Fibroblast of villous mesenchyme (primary cell): ENCODE data around the gene MGA. TPM values are rescaled to one million over a fixed set of nuclear protein-coding genes. Genes with fewer than 3 reads are reported as not detected.

Experiments
- DNase-seq: peaks from one replicate; pipeline ENCODE4 v3.0.0-alpha.2; 2010; ENCODE audit warnings: low read depth
- H3K4me3 ChIP-seq: 2 replicates; pipeline ENCODE4 v1.5.1; 2011; ENCODE audit warnings: low read depth, mild to moderate bottlenecking, low read length
- total RNA-seq: library from RNA; depleted of rRNA; stranded (reverse); fragments of >200 nt; gene quantifications from 2 replicates; pipeline ENCODE4 v1.2.3, GENCODE V29; 2012
- TF ChIP-seq, protein P1 (sequence below): IDR thresholded peaks from 2 replicates; pipeline ENCODE4 v1.5.1; 2012; ENCODE audit warnings: low read depth, mild to moderate bottlenecking, low read length; ENCODE audit not compliant: insufficient read depth

Gene MGA
- total RNA-seq, 1 donor, result 41.5 TPM

DNA sequence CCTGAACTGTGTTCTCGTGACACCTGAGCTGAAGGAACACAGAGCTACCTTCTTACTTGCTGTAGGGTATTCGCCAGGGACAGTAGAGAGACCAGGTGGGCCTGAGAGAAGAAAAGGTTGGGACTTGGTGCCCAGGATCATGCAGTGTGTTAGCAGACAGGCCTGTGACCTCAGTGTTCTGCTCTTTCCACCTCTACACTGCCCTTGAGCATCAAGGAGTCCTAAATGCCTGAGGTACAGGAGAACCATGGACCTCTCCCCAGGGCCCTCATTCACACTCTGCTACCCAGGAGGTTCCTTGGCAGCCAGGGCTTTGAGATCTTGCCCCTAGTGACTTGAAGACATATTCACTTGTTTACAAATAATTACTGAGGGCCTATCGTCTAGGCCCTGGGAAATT, 145.5 kb downstream of the MGA start:
- no peak for DNase-seq
- TF ChIP-seq, protein P1, sequence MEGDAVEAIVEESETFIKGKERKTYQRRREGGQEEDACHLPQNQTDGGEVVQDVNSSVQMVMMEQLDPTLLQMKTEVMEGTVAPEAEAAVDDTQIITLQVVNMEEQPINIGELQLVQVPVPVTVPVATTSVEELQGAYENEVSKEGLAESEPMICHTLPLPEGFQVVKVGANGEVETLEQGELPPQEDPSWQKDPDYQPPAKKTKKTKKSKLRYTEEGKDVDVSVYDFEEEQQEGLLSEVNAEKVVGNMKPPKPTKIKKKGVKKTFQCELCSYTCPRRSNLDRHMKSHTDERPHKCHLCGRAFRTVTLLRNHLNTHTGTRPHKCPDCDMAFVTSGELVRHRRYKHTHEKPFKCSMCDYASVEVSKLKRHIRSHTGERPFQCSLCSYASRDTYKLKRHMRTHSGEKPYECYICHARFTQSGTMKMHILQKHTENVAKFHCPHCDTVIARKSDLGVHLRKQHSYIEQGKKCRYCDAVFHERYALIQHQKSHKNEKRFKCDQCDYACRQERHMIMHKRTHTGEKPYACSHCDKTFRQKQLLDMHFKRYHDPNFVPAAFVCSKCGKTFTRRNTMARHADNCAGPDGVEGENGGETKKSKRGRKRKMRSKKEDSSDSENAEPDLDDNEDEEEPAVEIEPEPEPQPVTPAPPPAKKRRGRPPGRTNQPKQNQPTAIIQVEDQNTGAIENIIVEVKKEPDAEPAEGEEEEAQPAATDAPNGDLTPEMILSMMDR, result no peak
- H3K4me3 ChIP-seq, result no peak overlapping the region

DNA sequence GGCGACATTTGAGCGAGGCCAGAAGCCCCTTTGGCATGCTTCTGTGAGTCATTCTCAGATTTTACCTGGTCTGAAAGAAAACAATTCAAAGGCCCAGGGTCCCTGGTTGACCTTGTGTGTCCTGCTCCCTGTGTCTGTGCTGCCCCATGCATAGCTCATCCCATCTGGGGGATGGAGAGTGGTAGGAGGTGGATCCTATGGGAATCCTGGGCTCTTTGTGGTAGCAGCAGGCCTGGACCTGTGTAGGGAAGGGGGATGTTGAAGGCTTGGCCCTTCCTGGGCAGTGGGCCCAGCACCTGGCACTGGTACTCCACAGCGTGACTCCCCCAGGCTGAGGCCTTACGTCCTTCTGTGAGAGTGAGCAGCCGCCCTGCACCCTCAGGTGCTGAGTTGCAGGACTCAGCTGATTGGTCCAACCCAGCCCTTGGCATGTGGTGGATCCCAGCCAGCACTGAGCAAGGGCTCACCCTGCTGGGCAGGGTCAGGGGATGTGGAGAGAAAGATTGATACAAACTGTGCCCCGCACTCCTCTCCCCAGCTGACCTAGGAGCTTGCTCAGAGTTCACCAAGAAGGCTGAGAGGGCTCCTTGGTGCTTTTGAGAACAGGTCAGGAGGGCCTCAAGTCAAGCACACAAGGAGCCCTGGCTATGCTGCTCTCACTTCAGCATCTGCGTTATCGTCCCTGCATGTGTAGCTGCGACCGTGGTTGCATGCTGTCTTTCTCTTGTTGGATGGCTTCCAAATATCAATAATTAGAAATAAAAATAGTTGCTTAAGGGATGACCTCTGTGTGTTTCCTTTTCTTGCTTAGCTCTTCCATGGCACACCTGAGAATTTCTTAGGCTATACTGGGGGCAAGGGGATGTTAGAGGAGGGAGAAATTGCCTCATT, 146.3 kb downstream of the MGA start:
- TF ChIP-seq, protein P1, result peak; percentile 2
- DNase-seq, result no peak
- H3K4me3 ChIP-seq, result no peak overlapping the region

DNA sequence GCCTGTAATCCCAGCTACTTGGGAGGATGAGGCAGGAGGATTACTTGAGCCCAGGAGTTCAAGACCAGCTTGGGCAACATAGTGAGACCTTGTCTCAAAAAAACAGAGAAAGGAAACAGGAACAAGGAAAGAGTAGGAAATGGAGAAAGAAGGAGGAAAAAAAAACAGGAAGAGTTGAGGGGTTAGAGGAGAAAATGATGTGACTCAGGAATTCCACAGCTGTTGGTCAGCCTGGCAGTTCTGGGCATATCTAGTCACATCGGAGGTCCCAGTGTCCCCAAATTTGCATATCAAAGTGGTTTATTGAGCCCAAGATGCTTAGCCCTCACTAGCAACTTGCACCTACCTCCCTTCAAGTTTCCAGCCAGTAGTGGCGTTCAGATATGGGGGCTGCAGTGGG, 148.9 kb downstream of the MGA start:
- no peak for DNase-seq
- no peak overlapping the region for H3K4me3 ChIP-seq
- TF ChIP-seq, protein P1, result no peak

DNA sequence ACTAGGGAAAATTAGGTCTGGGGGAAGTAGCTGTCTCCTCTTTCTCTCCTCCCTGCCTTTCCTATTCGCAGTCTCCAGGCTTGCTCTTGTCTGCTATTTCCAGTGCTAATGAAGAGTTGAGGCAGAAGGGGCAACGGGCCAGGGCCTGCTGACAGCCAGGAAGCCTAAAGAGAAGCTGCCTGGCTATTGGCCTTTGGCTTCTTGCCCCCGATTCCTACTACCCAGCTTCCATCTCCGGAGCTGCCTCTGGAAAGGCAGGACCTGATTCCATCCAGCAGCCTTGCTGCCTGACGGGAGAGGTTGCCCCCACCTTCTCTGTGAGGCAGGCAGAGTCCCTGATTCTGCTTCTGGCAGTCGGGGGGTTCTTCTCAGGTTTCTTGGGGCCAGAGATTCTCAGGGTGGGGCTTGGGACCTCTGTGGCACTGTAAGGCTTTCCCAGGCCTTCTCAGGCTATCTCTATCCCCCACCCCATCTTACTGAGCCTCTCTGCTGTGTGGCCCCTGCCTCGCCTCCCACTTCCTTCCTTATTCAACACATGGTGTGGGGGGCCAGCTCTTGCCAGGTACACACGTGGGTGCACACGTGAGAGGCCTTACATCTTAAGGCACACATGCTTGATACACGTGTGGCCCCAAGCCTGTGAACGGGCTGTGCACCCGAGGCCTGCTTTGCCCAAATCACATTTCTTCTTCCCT, 149.5 kb downstream of the MGA start:
- TF ChIP-seq, protein P1, result no peak
- DNase-seq, result no peak
- no peak overlapping the region for H3K4me3 ChIP-seq

DNA sequence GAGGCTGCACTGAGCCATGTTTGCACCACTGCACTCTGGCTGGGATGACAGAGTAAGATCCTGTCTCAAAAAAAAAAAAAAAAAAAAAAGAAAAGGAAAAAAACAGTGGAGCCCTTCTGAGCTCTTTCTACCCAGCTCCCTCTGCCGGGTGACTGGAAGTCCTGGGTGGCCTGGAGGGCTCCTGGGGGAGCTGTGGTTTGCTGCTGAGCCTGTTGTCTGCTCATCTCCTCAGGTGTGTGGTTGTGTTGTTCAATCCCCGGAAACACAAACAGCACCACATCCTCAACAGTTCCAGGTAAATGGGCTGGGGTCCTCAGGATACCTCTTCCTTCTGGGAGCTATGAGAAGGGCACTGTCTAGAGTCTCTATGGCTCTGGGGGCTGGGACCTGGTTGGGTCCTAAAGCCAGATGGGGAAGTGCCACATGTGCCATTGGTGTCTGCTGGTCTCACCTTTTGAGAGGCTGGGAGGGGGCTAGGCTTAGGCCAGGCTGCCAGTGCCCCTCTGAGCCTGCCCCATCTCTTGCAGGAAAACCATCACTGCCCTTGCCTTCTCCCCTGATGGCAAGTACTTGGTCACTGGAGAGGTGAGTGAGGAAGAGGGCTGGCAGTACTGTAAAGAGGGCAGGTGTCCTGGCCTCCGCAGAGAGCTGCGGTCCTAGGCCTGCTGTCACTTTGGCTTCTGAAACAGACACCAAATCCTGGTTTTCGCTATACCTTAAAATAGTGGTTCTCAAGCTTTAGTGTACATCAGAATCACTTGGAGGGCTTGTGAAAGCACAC, 150.6 kb downstream of the MGA start:
- TF ChIP-seq, protein P1, result no peak
- DNase-seq, result no peak
- H3K4me3 ChIP-seq, result no peak overlapping the region

DNA sequence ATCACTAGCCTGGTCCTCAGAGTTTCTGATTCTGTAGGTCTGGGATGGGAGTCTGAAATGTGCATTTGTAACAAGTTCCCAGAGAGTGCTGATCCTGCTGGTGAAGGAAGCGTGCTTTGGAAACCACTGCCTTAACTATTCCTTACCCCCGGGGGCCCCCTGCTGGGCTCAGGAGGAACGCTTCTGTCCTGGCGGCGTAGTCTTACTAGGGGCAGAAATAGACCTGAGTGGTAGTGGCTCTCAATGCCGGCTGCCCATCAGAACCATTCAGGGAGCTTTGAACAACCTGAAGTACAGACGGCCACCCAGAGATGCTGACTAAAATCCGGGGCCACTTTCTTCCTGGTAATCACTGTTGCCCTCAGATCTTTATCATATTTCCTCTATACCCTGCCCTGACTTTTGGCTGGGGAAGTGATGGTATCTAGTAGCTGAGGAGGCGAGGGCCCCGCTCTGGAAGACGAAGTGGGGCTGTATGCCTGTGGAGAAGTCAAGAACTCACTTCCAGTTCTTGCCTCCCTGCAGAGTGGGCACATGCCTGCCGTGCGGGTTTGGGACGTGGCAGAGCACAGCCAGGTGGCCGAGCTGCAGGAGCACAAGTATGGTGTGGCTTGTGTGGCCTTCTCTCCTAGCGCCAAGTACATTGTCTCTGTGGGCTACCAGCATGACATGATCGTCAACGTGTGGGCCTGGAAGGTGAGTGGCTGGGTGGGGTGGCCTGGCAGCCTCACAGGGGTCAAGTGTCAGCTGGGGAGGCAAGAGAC, 151.4 kb downstream of the MGA start:
- H3K4me3 ChIP-seq, result no peak overlapping the region
- peak; percentile 88 for DNase-seq
- TF ChIP-seq, protein P1, result peak; percentile 94
